ENCODE results near the gene ADAMTS15. TPM values are rescaled to one million over a fixed set of nuclear protein-coding genes. Genes with fewer than 3 reads are reported as not detected.

ADAMTS15 gene
- total and polyA plus RNA-seq, 2 donors (not counting 1 experiment from before 2014, with no cell fraction given): not detected

DNA sequence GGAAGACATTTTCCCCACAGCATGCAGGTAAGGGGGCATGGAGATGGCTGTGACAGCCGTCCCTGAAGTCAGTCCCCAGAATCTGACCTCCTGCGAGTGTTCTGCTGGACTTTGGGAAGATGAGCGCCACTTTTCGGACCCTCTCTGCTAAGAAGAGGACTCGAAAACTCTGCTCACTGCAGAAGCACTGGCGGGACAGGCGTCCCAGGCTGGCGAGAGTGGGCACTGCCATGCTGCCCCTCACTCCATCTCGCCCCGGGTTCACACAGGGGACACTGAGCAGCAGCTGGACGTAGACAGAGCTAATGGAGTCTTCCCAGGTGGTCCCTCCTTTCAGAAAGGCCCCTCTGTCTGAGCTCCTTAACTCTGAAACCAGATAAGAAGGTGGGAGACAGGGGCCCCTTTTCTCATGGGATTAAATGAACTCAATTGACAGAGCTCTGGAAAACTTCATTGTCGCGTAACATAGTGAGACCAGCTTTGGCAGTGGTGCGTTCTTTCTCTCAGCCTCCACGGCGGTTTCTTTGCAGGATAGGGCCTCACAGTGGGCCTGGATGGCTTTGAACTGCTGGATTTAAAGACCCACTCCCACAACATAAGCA is 24.8 kb upstream of the ADAMTS15 start:
- DNase-seq: no peak
- 88% methylated on average over 16 of the region's 16 CpGs for WGBS (ENCODE audit: insufficient coverage)
- H3K36me3 ChIP-seq (replicated peaks in 1 of 2; ENCODE audit: control extremely low read depth in 1 of 2, control insufficient read depth in 1 of 2, extremely low read depth in 1 of 2, insufficient read depth in 2 of 2, low read length in 1 of 2): no peaks in the 10 kb centered on the region
- H4K20me1 ChIP-seq (ENCODE audit: control insufficient read depth, insufficient read depth, low read length, poor library complexity, severe bottlenecking): no peaks in the 10 kb centered on the region
- no peak overlapping the region for H3K27ac ChIP-seq (ENCODE audit: low read length in 2 of 2)
- no peak overlapping the region for H3K27ac Mint-ChIP-seq
- no peak for ATAC-seq (ENCODE audit: low read depth)
- H3K4me3 Mint-ChIP-seq: no peak overlapping the region
- ChIA-PET CTCF (interaction anchor here (0.9 to 1.3 kb wide), 2 partner anchors 9 to 211 kb away, joined by 3 to 7 read pairs; no protein-coding TSS in a partner anchor), POLR2A (no interaction called here)
- peaks cover 6% of the 10 kb centered on the region for H3K4me1 Mint-ChIP-seq
- TF ChIP-seq EZH2 (IDR thresholded peaks at IDR 0.05; ENCODE audit: borderline replicate concordance, insufficient read depth, low read depth, low read length, poor library complexity, severe bottlenecking): no peak
- TF ChIP-seq, protein P1, sequence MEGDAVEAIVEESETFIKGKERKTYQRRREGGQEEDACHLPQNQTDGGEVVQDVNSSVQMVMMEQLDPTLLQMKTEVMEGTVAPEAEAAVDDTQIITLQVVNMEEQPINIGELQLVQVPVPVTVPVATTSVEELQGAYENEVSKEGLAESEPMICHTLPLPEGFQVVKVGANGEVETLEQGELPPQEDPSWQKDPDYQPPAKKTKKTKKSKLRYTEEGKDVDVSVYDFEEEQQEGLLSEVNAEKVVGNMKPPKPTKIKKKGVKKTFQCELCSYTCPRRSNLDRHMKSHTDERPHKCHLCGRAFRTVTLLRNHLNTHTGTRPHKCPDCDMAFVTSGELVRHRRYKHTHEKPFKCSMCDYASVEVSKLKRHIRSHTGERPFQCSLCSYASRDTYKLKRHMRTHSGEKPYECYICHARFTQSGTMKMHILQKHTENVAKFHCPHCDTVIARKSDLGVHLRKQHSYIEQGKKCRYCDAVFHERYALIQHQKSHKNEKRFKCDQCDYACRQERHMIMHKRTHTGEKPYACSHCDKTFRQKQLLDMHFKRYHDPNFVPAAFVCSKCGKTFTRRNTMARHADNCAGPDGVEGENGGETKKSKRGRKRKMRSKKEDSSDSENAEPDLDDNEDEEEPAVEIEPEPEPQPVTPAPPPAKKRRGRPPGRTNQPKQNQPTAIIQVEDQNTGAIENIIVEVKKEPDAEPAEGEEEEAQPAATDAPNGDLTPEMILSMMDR (IDR thresholded peaks at IDR 0.05): no peak
- intact Hi-C loops (cut with micrococcal nuclease): no loop called here
- no peak overlapping the region for H3K4me2 ChIP-seq (replicated peaks; ENCODE audit: low read depth, low read length, poor library complexity, severe bottlenecking)
- H3K9me3 Mint-ChIP-seq (ENCODE audit: insufficient read depth): no peaks in the 10 kb centered on the region
- no peak overlapping the region for H3K9ac ChIP-seq (ENCODE audit: low read length)
- peaks cover 0 to 2% (median 0%) of the 10 kb centered on the region in 3 donors for H3K9me3 ChIP-seq (ENCODE audit: control extremely low read depth in 1 of 3, control insufficient read depth in 2 of 3, insufficient read depth in 1 of 3, low read length in 2 of 3)
- no peak overlapping the region for H3K4me3 ChIP-seq (ENCODE audit: control extremely low read depth in 1 of 5, extremely low read depth in 1 of 5, insufficient read depth in 1 of 5, low read depth in 2 of 5, low read length in 4 of 5)
- peaks cover 0 to 33% (median 16%) of the 10 kb centered on the region in 4 experiments for H3K27me3 ChIP-seq (replicated peaks in 1 of 4; ENCODE audit: control extremely low read depth in 1 of 4, control insufficient read depth in 3 of 4, insufficient read depth in 4 of 4, low read length in 3 of 4)
- H3K4me1 ChIP-seq (ENCODE audit: control insufficient read depth in 2 of 2, insufficient read depth in 2 of 2, low read length in 2 of 2): peaks cover 7 to 12% of the 10 kb centered on the region in 2 donors
- peaks cover 58% of the 10 kb centered on the region for H3K27me3 Mint-ChIP-seq
- H3K79me2 ChIP-seq (ENCODE audit: control insufficient read depth, insufficient read depth, low read length): no peaks in the 10 kb centered on the region
- H2AFZ ChIP-seq (ENCODE audit: insufficient read depth, low read depth, low read length, poor library complexity, severe bottlenecking): no peak overlapping the region

DNA sequence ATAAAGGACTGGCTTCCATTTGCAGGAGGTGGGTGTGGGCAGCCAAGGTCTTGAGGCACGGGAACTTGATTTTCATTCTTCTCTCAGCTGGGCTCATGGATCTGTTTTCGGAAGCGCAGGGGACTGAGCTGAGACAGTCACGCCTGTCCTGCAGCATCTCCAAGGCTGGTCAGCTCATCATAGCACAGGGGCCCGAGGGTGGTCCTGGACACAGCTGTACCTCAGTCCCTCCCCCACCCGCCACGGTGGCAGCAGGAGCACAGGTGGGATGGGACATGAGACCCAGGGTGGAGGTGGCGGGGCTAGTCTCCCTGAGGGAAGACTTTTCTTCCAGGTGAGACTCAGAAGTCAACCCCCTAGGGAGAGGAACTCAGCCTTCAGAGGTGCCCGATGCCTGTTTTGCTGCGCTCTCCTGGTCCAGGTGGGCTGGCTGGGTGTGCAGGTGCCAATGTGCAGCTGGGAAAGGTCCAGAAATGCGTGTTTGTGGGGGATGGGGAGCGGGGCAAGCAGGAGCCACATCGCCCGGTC is 23.8 kb upstream of the ADAMTS15 start:
- H3K4me2 ChIP-seq (replicated peaks; ENCODE audit: low read depth, low read length, poor library complexity, severe bottlenecking): no peak overlapping the region
- H3K9me3 ChIP-seq (ENCODE audit: control extremely low read depth in 1 of 3, control insufficient read depth in 2 of 3, insufficient read depth in 1 of 3, low read length in 2 of 3): peaks cover 0 to 2% (median 0%) of the 10 kb centered on the region in 3 donors
- H3K27ac ChIP-seq (ENCODE audit: low read length in 2 of 2): no peak overlapping the region
- Mint-ChIP-seq H3K27ac (no peak overlapping the region), H3K4me3 (no peak overlapping the region), H3K9me3 (ENCODE audit: insufficient read depth) (no peaks in the 10 kb centered on the region), H3K27me3 (peaks cover 64% of the 10 kb centered on the region), H3K4me1 (peaks cover 13% of the 10 kb centered on the region)
- no peak for DNase-seq
- no peak for ATAC-seq (ENCODE audit: low read depth)
- CTCF ChIA-PET: interaction anchor here (0.9 to 1.3 kb wide), 2 partner anchors 8 to 212 kb away, joined by 3 to 7 read pairs; no protein-coding TSS in a partner anchor
- peaks cover 9 to 17% of the 10 kb centered on the region in 2 donors for H3K4me1 ChIP-seq (ENCODE audit: control insufficient read depth in 2 of 2, insufficient read depth in 2 of 2, low read length in 2 of 2)
- POLR2A ChIA-PET: no interaction called here
- no peaks in the 10 kb centered on the region for H3K79me2 ChIP-seq (ENCODE audit: control insufficient read depth, insufficient read depth, low read length)
- TF ChIP-seq, protein P1 (IDR thresholded peaks at IDR 0.05): no peak
- TF ChIP-seq EZH2 (IDR thresholded peaks at IDR 0.05; ENCODE audit: borderline replicate concordance, insufficient read depth, low read depth, low read length, poor library complexity, severe bottlenecking): no peak
- intact Hi-C loops (cut with micrococcal nuclease): no loop called here
- H2AFZ ChIP-seq (ENCODE audit: insufficient read depth, low read depth, low read length, poor library complexity, severe bottlenecking): no peak overlapping the region
- H3K4me3 ChIP-seq (ENCODE audit: control extremely low read depth in 1 of 5, extremely low read depth in 1 of 5, insufficient read depth in 1 of 5, low read depth in 2 of 5, low read length in 4 of 5): no peak overlapping the region
- 89% methylated on average over 14 of the region's 14 CpGs for WGBS (ENCODE audit: insufficient coverage)
- H3K9ac ChIP-seq (ENCODE audit: low read length): no peak overlapping the region
- no peaks in the 10 kb centered on the region for H4K20me1 ChIP-seq (ENCODE audit: control insufficient read depth, insufficient read depth, low read length, poor library complexity, severe bottlenecking)
- H3K27me3 ChIP-seq (replicated peaks in 1 of 4; ENCODE audit: control extremely low read depth in 1 of 4, control insufficient read depth in 3 of 4, insufficient read depth in 4 of 4, low read length in 3 of 4): peaks cover 0 to 43% (median 24%) of the 10 kb centered on the region in 4 experiments
- no peaks in the 10 kb centered on the region for H3K36me3 ChIP-seq (replicated peaks in 1 of 2; ENCODE audit: control extremely low read depth in 1 of 2, control insufficient read depth in 1 of 2, extremely low read depth in 1 of 2, insufficient read depth in 2 of 2, low read length in 1 of 2)

Data from B cell (primary cell).